DND-41 (cell line): ENCODE data around the gene LRPAP1.
"Not testable (repeated sequence)": the region's sequence is repeated elsewhere in the genome, so short reads cannot be mapped to it uniquely, and the experiment has no call there.

Experiments
- CTCF ChIP-seq: IDR thresholded peaks from 2 replicates; pipeline ENCODE4 v1.5.1; 2012; ENCODE audit warnings: borderline replicate concordance, low read length, moderate library complexity, mild to moderate bottlenecking; ENCODE audit not compliant: poor library complexity, severe bottlenecking; ENCODE audit errors: extremely low read depth
- EZH2 ChIP-seq: IDR thresholded peaks from 3 replicates; pipeline ENCODE4 v1.6.1; 2012; ENCODE audit warnings: borderline replicate concordance, low read depth, mild to moderate bottlenecking, moderate library complexity, low read length, inconsistent platforms; ENCODE audit not compliant: severe bottlenecking

GRCh38 chr4:3566701-3567100 is 34.5 kb upstream of the LRPAP1 start:
- TF ChIP-seq CTCF, EZH2: not testable (repeated sequence)
